HEK293T (cell line): ENCODE results near the gene GJA8.
"Not testable (repeated sequence)": the region's sequence is repeated elsewhere in the genome, so short reads cannot be mapped to it uniquely, and the experiment has no call there.

Experiments
- CTCF ChIA-PET: fragments of 350-600 bp; formaldehyde crosslinking; extraction: SDS; loops from one replicate; lab custom pipeline; 2021; ENCODE audit warnings: antibody characterized with exemption, inconsistent platforms; lab: Yijun Ruan, JAX
- POLR2A ChIA-PET: fragments of 350-600 bp; formaldehyde crosslinking; extraction: SDS; loops from one replicate; lab custom pipeline; 2020; ENCODE audit warnings: antibody characterized with exemption, inconsistent platforms; lab: Yijun Ruan, JAX
- DNase-seq: peaks from one replicate; pipeline ENCODE4 v3.0.0; 2012; ENCODE audit warnings: mixed read lengths; ENCODE audit errors: extremely low spot score
- ELF4 ChIP-seq: fragments of 450-650 bp; IDR thresholded peaks from 2 replicates; pipeline ENCODE4 v1.6.1; 2017; ENCODE audit warnings: antibody characterized with exemption
- LEF1 ChIP-seq: fragments of 450-650 bp; IDR thresholded peaks from 2 replicates; pipeline ENCODE4 v1.6.1; 2017; ENCODE audit warnings: mild to moderate bottlenecking, borderline replicate concordance
- NFRKB ChIP-seq: fragments of 450-650 bp; IDR thresholded peaks from 2 replicates; pipeline ENCODE4 v1.6.1; 2016; ENCODE audit warnings: mild to moderate bottlenecking, moderate library complexity

The GJA8 gene

DNA sequence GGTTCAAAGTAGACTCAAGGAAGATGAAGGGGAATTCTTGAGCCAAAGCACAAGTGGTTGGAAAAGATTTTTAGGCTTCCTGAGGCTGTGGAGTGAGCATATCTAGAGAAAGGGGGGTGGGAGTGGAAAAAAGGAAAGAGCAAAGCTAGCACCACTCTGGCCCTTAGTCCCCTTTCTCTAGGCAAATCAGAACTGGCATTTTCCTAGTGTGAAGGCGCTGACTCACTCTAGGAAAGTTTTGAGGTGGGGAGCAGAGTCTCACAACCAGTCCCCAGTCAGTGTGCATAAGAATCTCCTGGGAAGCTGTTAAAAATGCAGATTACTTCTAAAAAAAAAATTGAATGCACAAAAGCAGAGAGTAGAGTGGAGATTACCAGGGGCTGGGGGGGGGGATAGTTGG is 22.2 kb downstream of the GJA8 start:
- TF ChIP-seq NFRKB (no peak), LEF1 (no peak), ELF4 (no peak)
- ChIA-PET POLR2A (no interaction called here), CTCF (no interaction called here)
- no peak for DNase-seq

DNA sequence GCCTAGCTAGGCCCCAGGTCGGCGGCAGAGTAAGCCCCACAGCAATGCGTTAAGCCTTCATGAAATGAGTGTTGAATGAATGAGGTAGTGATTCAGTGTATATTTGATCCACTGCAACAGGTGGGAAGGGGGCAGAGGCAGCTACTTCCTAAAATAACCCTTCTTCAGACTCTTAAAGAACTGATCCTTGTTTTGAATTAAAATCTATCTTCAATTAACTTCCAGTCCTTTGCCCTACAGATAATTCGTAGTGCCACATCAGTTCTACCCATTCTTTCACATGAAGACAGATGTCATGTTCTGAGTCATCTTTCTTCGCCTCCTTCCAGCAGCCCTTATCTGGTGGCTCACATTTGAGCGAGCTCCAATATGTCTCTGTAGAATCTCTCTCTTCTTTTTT is 24.6 kb downstream of the GJA8 start:
- DNase-seq, CTCF ChIA-PET, POLR2A ChIA-PET: not testable (repeated sequence)

DNA sequence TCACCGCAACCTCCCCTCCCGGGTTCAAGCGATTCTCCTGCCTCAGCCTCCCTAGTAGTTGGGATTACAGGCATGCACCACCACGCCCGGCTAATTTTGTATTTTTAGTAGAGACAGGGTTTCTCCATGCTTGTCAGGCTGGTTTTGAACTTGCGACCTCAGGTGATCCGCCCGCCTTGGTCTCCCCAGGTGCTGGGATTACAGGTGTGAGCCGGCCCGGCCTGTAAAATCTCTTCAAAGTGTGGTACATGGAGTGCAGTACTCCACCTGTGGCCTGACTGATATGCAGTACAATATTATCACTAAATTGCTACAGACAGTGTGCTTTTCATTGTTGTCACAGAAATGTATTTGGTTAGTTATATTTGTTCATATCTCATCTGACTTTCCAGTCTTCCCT is 25.1 kb downstream of the GJA8 start:
- CTCF ChIA-PET, POLR2A ChIA-PET, DNase-seq: not testable (repeated sequence)

DNA sequence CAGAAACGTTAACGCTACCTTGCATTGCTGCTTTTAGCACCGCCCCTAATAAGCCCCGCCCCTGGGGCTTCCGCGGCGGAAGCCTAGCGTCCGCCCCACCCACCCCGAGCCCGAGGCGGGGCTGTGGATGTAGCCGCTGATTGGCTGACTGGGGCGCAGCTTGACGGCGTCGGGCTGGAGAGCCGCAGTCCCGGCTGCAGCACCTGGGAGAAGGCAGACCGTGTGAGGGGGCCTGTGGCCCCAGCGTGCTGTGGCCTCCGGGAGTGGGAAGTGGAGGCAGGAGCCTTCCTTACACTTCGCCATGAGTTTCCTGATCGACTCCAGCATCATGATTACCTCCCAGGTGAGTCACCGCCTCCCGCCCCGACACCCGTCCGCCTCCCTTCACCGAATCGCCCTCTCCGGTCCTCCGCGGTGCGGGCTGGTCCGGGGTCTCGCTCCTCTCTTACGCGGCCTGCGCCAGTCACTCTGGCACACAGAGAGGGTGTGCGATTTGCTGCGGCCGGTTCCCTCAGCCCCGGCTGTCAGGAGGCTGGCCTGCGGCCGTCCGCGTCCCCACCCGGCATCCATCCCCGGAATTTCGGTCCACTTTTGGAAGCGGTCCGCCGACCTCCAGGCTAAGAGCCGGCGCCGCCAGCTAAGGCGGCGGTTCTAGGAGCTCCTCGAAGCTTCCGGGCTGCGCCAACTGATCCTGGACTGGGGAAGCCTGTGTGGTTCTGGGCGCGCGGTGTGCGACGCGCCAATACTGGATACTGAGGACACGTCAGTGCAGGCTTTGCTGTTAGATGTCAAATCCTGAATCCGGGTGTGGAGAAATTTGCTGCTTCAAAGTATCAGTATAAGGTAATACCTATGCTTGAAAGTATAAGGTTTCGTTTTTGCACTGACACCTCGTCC is 25.9 kb downstream of the GJA8 start, which contains the start of gene GPR89B:
Gene GPR89B, plus strand, starts transcription at position 185 of the 897 bp plus-strand sequence. Its CDS starts 117 bp downstream, at position 302.
- POLR2A ChIA-PET, CTCF ChIA-PET: not testable (repeated sequence)
- DNase-seq: peak; percentile 87

DNA sequence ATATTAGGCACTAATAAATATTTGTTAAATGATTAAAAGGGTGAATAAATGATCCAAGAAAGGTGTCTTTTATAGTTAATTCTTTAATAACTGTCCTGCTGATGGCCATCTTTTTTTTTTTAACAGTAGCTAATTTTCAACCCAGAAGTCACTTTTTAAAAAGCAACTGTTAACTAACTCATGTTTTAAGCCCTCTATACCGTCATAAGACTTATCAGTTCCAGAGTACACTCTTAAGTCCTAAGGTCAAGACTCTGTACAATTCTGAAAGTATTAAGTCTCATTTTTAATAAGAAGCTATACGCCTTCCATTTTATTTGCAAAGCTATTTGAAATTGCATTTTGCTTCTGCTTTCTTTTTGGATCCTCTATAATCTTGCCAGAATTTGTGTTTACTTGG is 28.5 kb downstream of the GJA8 start:
- POLR2A ChIA-PET, CTCF ChIA-PET, DNase-seq: not testable (repeated sequence)

DNA sequence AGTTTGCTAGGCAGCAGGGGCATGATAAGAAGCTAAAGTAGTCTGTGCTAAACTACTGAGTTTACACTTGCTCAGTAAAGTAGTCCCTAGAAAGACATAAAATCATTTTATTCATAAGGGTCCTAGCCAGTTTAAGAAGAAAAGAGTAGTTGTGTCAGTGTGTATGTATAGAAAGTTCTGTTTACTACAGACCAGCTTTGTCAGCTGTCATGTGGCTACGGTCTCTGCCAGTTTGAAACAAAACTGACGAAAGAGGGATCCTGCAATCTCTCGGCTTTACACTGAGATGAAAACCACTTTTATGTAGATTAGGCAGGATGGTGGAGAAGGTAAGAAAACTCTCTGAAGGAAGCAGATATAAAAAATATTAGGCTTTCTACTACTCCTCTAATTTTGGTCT is 32.7 kb downstream of the GJA8 start:
- CTCF ChIA-PET, DNase-seq, POLR2A ChIA-PET: not testable (repeated sequence)

DNA sequence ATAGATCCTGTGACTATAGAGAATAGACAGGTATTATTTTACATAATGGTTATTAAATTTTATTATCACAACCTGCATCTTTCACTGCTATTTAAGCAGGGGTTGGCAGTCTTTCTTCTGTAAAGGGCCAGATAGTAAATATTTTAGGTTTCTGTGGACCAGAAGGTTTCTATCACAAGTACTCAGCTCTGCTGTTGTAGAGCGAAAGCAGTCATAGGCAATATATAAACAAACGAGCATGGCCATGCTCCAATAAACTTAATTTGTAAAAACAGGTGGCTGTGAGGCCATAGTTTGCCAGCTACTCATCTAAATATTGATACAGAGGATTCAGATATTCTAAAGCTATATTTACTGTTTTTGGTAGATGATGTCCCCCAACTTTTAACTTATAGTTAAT is 37.9 kb downstream of the GJA8 start:
- DNase-seq, POLR2A ChIA-PET, CTCF ChIA-PET: not testable (repeated sequence)

DNA sequence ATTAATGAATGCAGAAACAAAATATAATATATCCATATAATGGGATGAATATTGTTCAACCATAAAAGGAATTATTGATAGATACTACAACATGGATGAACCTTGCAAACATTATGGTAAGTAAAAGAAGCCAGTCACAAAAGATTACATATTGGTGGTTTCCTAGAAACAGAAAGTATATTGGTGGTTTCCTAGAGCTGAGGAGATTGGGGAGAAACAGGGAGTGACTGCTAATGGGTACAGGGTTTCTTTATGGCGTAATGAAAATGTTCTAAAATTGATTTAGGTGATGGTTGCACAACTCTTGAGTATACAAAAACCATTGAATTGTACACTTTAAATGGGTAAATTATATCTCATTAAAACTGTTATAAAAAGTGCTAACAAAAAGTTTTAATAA is 40.0 kb downstream of the GJA8 start:
- POLR2A ChIA-PET, DNase-seq, CTCF ChIA-PET: not testable (repeated sequence)

DNA sequence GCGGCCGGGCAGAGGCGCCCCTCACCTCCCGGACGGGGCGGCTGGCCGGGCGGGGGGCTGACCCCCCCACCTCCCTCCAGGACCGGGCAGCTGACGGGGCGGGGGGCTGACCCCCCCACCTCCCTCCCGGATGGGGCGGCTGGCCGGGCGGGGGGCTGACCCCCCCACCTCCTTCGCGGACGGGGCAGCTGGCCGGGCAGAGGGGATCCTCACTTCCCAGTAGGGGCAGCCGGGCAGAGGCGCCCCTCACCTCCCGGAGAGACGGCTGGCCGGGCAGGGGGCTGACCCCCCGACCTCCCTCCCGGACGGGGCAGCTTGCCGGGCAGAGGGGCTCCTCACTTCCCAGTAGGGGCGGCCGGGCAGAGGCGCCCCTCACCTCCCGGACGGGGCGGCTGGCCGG is 46.9 kb downstream of the GJA8 start:
- DNase-seq, CTCF ChIA-PET, POLR2A ChIA-PET: not testable (repeated sequence)
